GM18858 (cell line): ENCODE measurements around the gene RNF217.
"Not testable (repeated sequence)": the region's sequence is repeated elsewhere in the genome, so short reads cannot be mapped to it uniquely, and the experiment has no call there.

Source experiments
- ATAC-seq: cut with Tn5 transposase; IDR thresholded peaks from one replicate; pipeline ENCODE4 v1.9.1; 2021; ENCODE audit not compliant: unreplicated experiment

RNF217 gene

DNA sequence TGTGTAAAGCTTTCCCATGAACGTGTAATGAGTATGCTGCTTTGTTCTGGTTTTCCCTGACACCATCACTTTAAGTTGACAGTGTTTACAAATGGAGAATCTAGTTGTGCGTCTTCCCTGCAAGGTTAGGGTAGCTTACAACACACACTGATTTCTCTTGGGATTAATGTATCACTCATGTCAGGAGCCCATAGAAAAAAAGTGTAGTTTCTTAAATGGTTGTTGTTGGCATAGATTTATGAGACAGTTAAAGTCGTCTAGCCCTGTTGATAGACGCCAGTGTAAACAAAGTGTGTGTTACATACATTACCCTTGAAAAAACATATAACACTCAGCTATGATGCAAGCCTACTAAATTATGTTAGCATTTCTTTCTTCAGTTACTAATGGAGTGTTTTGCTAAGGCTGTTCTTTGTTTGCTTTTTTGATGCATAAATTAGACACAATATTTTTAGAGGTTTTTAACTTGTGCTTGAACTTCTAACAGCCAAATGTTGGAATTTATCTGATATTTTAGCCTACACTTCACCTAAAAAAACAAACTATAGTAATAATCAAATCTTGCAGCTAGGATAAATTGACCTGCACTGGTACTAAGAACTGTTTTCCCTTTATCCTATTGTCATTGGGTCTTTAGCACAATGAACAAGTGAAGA is 88.6 kb downstream of the RNF217 start:
- no peak for ATAC-seq

DNA sequence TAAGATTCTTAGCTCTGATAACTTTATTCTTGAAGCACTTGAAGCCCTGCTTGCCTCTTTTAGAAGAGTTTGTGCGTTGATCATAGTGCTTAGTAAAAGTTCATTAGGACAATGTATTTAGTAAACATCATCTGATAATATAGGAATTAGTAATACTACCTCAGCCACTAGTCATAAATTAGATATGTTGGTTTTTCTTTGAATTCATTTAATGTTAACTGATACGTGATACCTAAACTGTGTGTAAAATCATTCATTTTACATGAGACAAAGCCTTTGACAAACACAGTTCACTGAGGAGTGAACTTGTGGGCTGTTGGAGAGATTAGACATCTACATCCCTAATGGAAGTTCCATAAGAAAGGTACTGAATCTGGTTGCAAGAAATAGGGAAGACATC is 91.6 kb downstream of the RNF217 start:
- ATAC-seq, result no peak

DNA sequence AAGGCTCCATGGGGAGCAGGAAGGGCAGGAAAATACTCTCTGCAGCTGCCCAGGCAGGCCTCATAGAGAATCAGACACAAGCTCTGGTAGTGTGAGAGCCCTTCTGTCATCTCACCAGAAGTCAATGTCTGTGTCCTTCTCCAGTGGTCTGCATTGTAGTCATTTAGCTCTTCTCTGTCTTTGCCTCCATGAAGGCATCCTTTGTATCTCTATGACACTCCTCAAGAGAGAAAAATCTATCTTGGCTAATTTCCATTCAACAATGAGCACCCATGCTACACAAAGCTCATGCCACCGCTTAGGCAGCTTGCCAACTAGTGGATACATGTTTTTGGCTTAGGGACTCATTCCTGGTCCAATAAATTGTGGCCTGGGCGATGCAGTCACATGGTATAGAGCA is 92.1 kb downstream of the RNF217 start:
- ATAC-seq, result no peak

DNA sequence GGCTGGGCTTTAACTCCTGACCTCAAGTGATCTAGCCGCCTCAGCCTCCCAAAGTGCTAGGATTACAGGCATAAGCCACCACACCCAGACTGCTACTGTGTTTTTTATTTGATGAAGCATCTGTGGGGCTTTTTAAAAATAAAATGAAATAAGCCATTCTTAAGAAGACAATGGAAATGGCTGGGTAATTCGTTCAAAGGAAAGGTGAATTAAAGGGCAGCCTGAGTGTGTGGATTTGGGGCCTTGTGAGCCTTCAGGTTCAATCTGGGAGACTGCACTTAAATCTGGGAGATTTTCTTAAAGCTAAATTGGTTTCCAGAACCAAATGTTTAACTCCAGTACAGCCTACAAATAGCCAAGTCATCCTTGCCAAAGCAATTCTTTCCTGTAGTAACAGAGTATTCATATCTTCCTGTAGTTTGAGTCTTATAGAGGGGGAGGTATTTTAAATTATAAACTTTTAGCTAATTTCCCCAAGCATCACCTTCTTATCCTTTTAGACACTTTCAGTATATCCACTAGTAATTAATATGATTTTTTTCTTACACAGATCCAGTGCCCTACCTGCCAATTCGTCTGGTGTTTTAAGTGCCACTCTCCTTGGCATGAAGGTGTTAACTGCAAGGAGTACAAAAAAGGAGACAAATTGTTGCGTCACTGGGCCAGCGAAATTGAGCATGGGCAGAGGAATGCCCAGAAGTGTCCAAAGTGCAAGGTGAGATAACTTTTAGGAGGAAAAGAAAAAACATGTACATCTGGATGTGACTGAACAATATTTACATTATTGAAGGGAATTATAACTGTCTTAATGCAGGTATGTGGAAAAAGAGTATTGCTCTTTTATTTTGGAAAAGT is 95.4 kb downstream of the RNF217 start:
- no peak for ATAC-seq

DNA sequence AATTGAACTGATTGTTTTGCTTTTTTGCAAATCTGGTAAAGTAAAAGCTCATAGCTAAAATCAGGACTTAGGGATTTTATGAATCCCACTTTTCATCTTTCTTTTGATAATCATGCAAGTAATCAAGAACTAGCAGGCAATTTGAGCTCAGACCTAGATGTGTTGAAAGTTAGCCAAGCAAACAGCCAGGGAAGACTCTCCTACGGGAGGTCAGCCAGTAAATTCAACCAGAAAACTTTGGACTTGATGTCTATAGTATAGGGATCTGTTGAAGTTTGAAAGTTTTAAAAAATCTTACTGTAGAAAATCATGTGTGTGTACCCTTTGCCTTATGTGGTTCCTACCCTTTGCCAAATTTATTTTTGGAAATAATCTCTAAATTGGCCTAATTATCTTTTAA is 96.3 kb downstream of the RNF217 start:
- ATAC-seq, result no peak

DNA sequence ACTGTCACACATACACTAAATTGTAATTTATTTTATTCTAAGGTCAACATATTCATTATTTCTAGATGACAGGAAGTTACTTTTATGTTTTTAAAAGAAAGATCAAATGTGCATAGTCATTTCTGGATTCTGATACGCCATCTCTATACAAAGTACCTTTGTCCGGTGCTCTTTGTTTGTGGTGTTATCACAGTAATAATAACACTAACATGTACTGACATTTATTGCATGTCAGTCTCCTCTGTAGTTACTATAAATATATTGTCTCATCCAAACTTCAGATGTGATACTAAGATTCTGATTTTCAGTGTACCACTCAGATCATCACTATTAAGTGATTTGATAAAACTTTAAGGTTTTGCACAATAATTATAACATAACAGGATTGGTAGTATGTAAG is 101.1 kb downstream of the RNF217 start:
- ATAC-seq, result no peak

DNA sequence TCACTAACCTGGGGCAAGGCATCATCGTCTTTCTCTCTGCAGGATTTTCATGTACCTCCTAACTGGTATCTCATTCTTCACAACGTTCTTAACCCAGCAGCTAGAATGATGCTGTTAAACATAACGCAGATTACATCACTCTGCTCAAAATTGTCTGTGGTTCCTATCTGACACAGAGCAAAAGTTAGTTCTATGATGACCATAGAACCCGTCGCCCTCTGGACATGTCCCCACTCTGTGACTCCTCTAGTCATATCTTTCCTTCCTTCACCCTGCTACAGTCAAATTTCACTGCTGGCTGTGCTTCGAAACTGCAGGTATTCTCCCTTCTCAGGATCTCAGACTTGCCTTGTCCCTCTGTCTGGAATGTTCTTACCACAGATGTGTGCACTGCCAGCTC is 103.9 kb downstream of the RNF217 start:
- ATAC-seq, result no peak

DNA sequence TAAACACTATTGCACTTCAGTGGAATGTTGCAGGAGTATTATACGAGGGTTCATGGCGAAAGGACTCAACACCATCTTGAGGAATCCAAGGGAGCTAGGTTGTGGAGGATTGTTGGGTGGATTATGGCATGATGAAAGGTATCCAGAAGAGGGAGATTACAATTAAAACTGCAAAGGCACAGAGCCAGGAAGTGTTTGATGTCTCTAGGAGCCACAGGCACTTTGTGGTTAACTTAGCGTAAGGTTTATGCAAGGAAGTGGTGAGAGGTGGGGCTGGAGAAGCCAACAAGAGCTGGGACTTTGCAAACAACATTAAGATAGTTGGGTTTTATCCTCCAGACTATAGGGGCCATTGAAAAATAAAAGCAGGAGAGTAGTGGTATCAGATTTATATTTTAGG is 104.7 kb downstream of the RNF217 start:
- no peak for ATAC-seq

DNA sequence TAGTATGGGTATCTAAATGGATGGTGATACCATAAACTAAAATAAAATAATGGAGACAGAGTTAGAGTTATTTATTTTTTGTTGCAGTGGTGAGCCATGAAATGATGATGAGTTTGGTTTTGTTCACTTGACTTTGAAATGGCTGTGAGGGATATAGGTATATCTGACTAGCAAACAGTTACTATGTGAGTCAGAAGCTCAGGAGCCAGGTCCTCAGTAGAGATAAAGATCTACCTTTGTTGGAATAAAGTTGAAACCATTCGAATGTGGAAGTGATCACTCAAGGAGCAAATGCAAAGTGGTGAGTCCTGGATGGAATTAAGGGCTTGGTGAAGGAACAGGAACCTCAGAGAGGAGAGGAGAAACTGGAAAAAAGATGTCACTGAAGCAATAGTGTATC is 105.3 kb downstream of the RNF217 start:
- no peak for ATAC-seq

DNA sequence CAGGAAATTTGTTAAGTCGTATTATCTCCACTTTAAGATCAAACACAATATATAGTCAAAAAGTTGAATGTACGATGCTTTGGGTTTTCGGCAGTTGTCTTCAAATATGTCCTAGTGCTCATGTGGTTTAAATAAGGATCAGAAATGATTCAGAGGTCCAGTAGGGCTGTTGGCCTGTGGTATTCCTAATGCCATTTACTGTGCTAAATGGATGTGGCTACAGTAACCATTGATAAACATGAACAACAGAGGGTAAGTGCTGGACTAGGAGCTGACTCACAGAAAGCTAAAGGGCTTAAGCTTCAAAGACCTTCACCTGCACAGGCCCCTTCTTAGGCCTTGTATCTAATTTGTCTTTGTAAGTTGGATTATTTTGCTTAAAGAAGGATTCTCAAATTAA is 110.8 kb downstream of the RNF217 start:
- ATAC-seq, result no peak

DNA sequence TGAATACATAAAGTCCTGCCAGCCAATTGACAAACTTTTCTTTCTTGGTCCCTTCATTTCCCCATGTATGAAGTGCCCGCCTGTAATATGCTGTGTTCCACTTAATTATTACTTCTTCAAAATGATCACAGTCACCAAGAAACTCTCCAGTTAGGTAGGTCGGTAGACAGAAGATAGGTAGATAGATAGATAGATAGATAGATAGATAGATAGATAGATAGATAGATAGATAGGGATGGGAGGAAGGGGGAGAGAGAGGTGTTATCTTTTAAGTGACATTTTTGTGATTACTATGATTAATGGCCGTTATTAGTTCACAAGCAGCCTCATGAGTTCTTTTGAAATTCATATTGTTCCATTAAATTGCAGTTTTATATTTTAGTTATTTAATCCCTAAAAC is 111.9 kb downstream of the RNF217 start:
- no peak for ATAC-seq

DNA sequence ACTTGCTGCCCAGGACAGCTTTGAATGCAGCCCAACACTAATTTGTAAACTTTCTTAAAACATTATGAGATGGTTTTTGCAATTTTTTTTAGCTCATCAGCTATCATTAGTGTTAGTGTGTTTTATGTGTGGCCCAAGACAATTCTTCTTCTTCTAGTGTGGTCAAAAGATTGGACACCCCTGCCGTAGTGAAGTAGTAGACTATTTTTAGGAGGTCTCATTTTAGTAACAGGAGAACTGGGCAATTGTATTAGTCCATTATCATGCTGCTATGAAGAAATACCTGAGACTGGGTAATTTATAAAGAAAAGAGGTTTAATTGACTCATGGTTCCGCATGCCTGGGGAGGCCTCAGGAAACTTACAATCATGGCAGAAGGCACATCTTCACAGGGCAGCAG is 112.8 kb downstream of the RNF217 start:
- ATAC-seq, result not testable (repeated sequence)

DNA sequence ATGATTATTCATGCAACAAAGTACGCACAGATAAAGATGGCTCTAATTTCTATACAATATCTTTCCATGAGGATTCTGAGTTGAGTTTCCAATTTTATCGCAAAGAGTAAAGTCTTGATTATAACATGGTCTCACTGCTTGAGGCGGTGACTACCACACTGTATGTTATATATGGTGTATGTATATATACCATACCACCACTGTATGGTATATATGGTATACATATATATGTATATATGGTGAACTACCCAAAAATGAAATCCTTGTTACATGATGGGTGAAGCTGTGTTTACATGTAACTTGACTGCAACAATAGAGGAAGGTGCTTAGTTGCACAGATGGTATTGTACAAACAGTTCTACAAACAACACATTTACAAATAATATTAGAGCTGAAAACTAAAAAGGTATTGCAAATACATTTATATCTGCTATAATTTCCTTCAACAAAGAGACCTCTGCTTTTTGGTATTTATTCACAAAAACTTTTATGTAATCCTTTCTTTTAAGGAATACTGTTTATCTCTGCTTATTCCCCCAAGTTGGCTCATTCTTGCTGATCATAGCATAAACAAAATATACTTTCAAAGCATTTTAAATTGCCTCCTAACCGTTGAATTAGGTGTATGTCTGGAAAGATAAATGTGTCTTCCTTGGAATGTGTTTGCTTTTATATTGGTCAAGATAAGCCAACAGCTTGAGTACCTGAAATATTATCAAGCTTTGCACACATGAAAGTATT is 113.7 kb downstream of the RNF217 start:
- ATAC-seq, result no peak

DNA sequence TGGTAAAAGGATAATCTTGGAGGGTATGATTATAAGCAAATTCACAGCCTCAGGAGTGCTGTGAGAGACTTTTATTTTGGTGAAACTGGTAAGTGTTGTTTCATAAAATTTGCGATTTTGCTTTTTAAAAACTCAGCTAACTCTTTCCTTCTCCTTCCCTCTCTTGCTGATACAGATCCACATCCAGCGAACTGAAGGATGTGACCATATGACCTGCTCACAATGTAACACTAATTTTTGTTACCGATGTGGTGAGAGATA is 114.2 kb downstream of the RNF217 start:
- ATAC-seq, result no peak

DNA sequence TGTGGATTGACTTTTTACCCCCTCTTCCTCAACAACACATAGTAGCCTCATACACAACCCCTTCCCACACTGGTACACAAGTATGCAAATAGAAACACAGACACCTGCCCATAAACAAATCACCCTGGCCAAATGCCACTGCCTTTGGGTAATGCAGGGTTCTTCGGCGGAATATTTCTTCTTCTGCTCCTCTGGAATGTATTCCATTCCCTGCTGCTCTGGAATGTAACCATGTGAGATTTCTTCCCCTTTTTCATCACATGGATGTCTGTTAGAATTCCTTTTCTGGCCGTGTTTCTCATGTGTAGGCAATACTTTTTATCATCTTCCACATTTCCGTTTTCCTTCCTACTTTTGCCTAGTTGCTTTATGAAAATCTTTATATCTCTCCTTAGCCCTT is 115.2 kb downstream of the RNF217 start:
- ATAC-seq, result no peak

DNA sequence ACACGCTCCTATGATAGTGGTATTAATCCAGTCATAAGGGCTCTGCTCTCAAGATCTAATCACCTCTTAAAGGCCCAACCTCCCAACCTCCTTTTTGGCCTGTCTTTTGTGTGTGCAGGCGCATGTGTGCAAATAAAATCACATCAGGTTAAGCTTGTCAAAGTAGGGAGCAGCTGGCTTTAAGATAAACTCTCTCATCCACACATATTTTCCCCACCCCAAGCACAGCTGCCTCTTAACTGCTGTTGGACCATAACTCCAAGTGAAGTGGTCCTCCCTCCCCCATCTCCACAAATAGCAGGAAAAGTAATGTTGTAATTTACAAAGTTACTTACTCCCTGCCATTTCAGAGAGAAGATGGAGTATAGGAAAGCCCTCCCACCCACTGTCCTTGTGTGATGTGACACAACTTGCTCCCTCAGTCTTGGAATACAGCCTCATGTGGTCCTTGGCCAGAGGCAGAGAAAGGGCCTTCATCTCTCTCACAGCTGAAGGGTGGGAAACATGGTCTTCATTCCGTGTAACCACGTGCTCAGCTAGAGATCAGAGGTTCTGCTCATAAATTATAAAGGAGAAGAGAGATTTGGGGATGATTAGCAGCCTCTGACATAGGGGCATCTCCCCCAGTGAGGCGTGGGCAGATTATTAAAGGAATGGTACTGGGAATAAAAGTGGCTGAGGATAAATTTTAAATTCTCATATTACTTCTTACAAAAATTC is 116.5 kb downstream of the RNF217 start:
- ATAC-seq, result no peak

DNA sequence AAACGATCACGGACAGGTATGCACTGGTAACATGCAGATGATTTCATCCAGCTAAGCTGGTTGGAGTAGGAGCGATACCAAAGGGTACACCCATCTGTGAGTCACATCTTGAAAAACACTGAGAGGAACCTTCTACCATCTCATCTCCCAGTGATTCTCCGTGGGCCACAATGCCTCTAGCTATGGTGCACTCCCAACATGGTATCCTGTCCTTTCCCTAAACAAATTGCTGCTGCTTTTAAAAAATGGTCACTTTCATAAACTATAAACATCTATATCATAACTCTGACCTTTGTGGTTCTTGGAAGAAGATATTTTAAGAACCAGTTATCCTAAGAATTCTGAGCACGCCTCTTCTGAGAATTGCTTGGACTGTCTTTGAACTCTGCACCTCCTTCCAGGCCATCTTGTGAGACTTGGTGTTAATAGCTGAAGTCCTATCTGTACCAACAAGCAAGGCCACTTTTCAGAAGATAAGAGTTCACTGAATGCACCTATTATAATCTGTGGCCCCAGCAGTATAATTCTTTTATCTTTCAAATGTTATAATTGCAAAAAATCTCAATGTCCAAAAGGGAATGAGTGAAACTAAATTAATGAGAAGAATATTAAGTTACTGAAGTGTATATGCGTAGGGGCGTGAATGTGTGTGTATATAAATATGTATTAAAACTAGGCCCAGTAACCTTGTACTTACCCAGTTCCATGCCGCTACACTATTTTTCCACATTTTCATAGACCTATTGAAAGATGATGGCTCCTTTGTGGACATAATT is 120.9 kb downstream of the RNF217 start:
- no peak for ATAC-seq

DNA sequence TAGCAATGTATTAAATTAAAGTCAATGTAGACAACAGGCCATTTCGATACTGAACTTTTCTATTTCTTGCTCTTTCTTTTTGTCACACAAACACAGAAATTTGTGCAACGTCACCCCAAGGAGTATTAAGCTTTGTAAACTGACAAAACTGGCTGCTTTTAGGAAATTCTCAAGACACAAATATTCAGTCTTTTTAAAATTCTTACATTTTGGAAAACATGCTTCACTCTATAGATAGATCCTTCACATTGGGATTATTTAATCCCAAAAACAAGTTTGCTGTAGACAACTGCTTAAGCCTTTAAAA is 121.4 kb downstream of the RNF217 start:
- ATAC-seq, result no peak

DNA sequence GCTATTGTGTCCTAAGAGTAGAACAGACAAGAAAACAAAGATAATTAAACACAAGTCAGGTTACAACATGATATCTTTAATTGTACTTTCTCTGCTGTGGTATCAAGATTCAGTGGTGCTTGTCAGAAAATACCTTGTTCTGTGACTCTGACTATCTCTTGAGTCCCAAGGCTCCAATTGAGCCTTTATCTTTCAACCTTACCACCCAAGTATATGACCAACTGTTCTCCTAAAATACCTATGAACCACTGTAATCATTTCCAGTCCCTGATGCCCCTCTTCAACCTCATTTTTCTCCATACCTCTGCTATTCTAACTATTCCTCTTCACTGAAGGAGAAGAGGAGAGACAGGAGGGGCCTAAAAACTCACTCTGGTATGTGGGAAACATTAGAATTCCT is 124.5 kb downstream of the RNF217 start:
- no peak for ATAC-seq

DNA sequence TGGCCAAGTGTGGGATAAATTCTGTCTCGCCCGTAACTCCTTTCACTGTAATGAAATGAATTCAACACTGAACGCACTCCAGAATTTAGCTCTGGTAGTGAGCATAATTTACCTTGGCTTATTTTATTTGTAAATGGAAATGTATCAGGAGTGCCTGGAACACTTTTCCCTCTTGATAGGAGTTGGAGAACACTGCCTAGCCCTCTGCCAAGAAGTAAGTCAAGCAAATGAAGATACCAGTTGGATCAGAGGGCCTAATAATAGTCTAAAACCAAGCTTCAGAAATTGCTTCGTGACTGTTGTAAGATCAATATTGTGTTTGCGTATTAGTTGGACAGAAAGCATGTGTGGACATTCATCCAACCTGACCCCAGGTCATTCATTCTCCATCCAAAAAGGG is 126.7 kb downstream of the RNF217 start:
- ATAC-seq, result no peak

DNA sequence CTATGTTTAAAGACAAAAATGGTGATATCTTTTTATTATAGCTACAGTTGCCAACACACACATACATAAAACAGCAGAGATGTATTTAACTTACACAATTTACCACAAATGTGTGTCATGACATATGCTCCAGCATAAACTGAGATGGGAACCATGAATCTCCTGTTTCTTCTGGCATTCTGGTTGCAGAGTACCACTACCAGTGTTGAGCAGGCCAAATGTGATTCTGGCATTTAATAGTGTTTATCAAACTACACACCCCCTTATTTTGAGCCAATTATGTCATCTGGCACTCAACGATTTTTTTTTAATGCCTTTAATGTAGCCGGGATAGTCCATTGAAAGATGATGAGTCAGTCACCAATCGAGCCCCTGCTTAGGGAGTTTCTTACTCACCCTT is 132.3 kb downstream of the RNF217 start:
- no peak for ATAC-seq
